B cell (primary cell): ENCODE results near the gene LYPD3. TPM values are rescaled to one million over a fixed set of nuclear protein-coding genes. Genes with fewer than 3 reads are reported as not detected.

Experiments used
- ATAC-seq: fragments of 200-7000 bp; cut with Tn5 transposase; one replicate; pipeline ENCODE4 v1.10.0; 2021; ENCODE audit warnings: low read depth, mild to moderate bottlenecking, moderate number of reproducible peaks, moderate library complexity
- CTCF ChIA-PET: fragments of 350-600 bp; sonication (Branson Sonifier 250); formaldehyde crosslinking; loops from one replicate; lab custom pipeline; 2021; ENCODE audit warnings: antibody characterized with exemption, inconsistent platforms; lab: Charles Lee
- POLR2A ChIA-PET: fragments of 350-600 bp; sonication (Branson Sonifier 250); formaldehyde crosslinking; loops from one replicate; lab custom pipeline; 2021; ENCODE audit warnings: antibody characterized with exemption; lab: Charles Lee
- DNase-seq: peaks from one replicate; pipeline ENCODE4 v3.0.0; 2013
- H2AFZ ChIP-seq: 2 replicates; pipeline ENCODE4 v1.6.1; 2012; ENCODE audit warnings: mild to moderate bottlenecking, low read depth, low read length; ENCODE audit not compliant: insufficient read depth, poor library complexity, severe bottlenecking
- H3K27ac ChIP-seq, 2 donors: 1 replicate in 1 of 2; 2 replicates in 1 of 2; pipeline ENCODE4 v1.5.1; 2012 to 2013; ENCODE audit warnings: low read length in 2 of 2, mild to moderate bottlenecking in 2 of 2, moderate library complexity in 1 of 2
- H3K27me3 ChIP-seq, 4 experiments: fragments of 200-600 bp in 1 of 4; sonication (generic) in 1 of 4; replicated peaks in 1 of 4; 1 replicate in 2 of 4; 2 replicates in 2 of 4; pipeline versions ENCODE4 v1.6.1 to v1.7.0; 2013 to 2016; ENCODE audit warnings: low read length in 3 of 4, mild to moderate bottlenecking in 2 of 4, mixed read lengths in 1 of 4, moderate library complexity in 1 of 4; ENCODE audit not compliant: insufficient read depth in 4 of 4, control insufficient read depth in 3 of 4; ENCODE audit errors: control extremely low read depth in 1 of 4
- H3K36me3 ChIP-seq, 2 experiments: replicated peaks in 1 of 2; 1 replicate in 1 of 2; 2 replicates in 1 of 2; pipeline versions ENCODE4 v1.6.1 to v1.7.1; 2013; ENCODE audit warnings: low read length in 1 of 2; ENCODE audit not compliant: insufficient read depth in 2 of 2, control insufficient read depth in 1 of 2; ENCODE audit errors: control extremely low read depth in 1 of 2, extremely low read depth in 1 of 2
- H3K4me1 ChIP-seq, 2 donors: fragments of 200-600 bp in 1 of 2; sonication (generic) in 1 of 2; 1 replicate in 1 of 2; 2 replicates in 1 of 2; pipeline versions ENCODE4 v1.5.1 to v1.6.1; 2013 to 2017; ENCODE audit warnings: low read length in 2 of 2; ENCODE audit not compliant: control insufficient read depth in 2 of 2, insufficient read depth in 2 of 2
- H3K4me2 ChIP-seq: replicated peaks from 2 replicates; pipeline ENCODE3; 2012; ENCODE audit warnings: mild to moderate bottlenecking, low read depth, low read length; ENCODE audit not compliant: poor library complexity, severe bottlenecking
- H3K4me3 ChIP-seq, 5 experiments: fragments of 200-600 bp in 1 of 5; sonication (generic) in 1 of 5; 1 replicate in 3 of 5; 2 replicates in 2 of 5; pipeline versions ENCODE4 v1.5.1 to v1.7.0; 2011 to 2016; ENCODE audit warnings: low read length in 4 of 5, mild to moderate bottlenecking in 4 of 5, low read depth in 2 of 5, control low read depth in 1 of 5, moderate library complexity in 1 of 5; ENCODE audit not compliant: insufficient read depth in 1 of 5; ENCODE audit errors: control extremely low read depth in 1 of 5, extremely low read depth in 1 of 5
- H3K79me2 ChIP-seq: fragments of 200-600 bp; sonication (generic); one replicate; pipeline ENCODE4 v1.6.0; 2016; ENCODE audit warnings: low read length; ENCODE audit not compliant: control insufficient read depth, insufficient read depth
- H3K9ac ChIP-seq: fragments of 200-600 bp; sonication (generic); 2 replicates; pipeline ENCODE4 v1.6.1; 2017; ENCODE audit warnings: mild to moderate bottlenecking, low read length, moderate library complexity
- H3K9me3 ChIP-seq, 3 donors: one replicate each; pipeline versions ENCODE4 v1.6.1 to v1.7.1; 2013; ENCODE audit warnings: low read length in 2 of 3; ENCODE audit not compliant: control insufficient read depth in 2 of 3, insufficient read depth in 1 of 3; ENCODE audit errors: control extremely low read depth in 1 of 3
- H4K20me1 ChIP-seq: 2 replicates; pipeline ENCODE4 v1.6.0; 2012; ENCODE audit warnings: mild to moderate bottlenecking, low read length; ENCODE audit not compliant: insufficient read depth, control insufficient read depth, poor library complexity, severe bottlenecking
- H3K27ac Mint-ChIP-seq: one replicate; pipeline ENCODE4 v1.8.0; 2021; ENCODE audit warnings: mixed read lengths
- H3K27me3 Mint-ChIP-seq: one replicate; pipeline ENCODE4 v1.8.0; 2021; ENCODE audit warnings: mixed read lengths
- H3K4me1 Mint-ChIP-seq: one replicate; pipeline ENCODE4 v1.8.0; 2021; ENCODE audit warnings: mixed read lengths
- H3K4me3 Mint-ChIP-seq: one replicate; pipeline ENCODE4 v1.8.0; 2021; ENCODE audit warnings: mixed read lengths
- H3K9me3 Mint-ChIP-seq: one replicate; pipeline ENCODE4 v1.8.0; 2022; ENCODE audit warnings: mixed read lengths; ENCODE audit not compliant: insufficient read depth
- CTCF ChIP-seq: fragments of 200-600 bp; IDR thresholded peaks from one replicate; pipeline ENCODE4 v1.8.0; 2022; ENCODE audit warnings: antibody characterized with exemption, mild to moderate bottlenecking
- EZH2 ChIP-seq: IDR thresholded peaks from 2 replicates; pipeline ENCODE4 v1.6.1; 2012; ENCODE audit warnings: borderline replicate concordance, low read depth, mild to moderate bottlenecking, moderate library complexity, low read length; ENCODE audit not compliant: insufficient read depth, poor library complexity, severe bottlenecking
- WGBS: methylation state at CpG from one replicate; pipeline ENCODE4 v1.1.5; 2013; ENCODE audit warnings: missing lambda C conversion rate; ENCODE audit not compliant: insufficient coverage; 5-methylcytosine and 5-hydroxymethylcytosine counted together
- intact Hi-C: fragments of 100-400 bp; cut with micrococcal nuclease; formaldehyde crosslinking; loops from one replicate; pipeline ENCODE4 v1.10.0; 2022
- polyA plus RNA-seq: library from polyadenylated mRNA; depleted of rRNA; stranded (reverse); fragments of >200 nt; gene quantifications from 2 replicates; pipeline ENCODE4 v1.2.3, GENCODE V29; 2012
- total RNA-seq, 2 donors: library from RNA; stranded (reverse); fragments of 120-200 nt in 1 of 2; gene quantifications; 1 replicate in 1 of 2; 2 replicates in 1 of 2; pipeline versions ENCODE4 v1.2.3 to v1.2.4, GENCODE V29; 2013 to 2022

LYPD3 gene
- total and polyA plus RNA-seq, 2 donors (not counting 1 experiment from before 2014, with no cell fraction given): 0.27 to 2.2 TPM

DNA sequence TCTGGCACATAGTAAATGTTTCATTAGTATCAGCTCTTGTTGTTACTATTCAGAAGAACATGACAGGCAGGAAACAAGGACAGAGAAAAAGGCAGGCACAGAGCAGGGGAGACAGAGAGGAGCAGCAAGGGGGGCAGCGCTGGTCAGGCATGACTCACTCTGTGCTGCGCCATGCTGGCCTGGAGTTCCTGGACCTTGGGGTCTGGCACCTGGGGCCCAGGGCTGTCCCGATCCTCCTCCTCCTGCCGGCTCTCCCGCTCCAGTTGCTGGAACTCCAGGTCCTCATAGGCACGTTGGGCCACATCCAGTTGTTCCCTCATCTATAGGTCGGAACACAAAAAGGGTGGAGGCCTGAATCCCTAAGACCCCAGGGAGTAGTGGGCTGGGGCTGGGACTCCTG lies 31.6 kb upstream of the LYPD3 start:
- intact Hi-C loops: no loop called here
- CTCF ChIA-PET: interaction anchor here (1.7 kb wide), 1 partner anchor 50 kb away, joined by 5 read pairs; no protein-coding TSS in a partner anchor
- Histone ChIP-seq H3K27ac (no peak overlapping the region), H3K9ac (no peak overlapping the region), H3K4me1 (no peaks in the 10 kb centered on the region), H3K9me3 (no peaks in the 10 kb centered on the region), H3K36me3 (peaks cover 0 to 20% of the 10 kb centered on the region in 2 experiments), H3K4me2 (no peak overlapping the region), H4K20me1 (no peaks in the 10 kb centered on the region), H3K27me3 (no peaks in the 10 kb centered on the region), H3K79me2 (no peaks in the 10 kb centered on the region), H3K4me3 (no peak overlapping the region), H2AFZ (no peak overlapping the region)
- no peak overlapping the region for H3K4me3 Mint-ChIP-seq
- TF ChIP-seq EZH2 (no peak), CTCF (no peak)
- no peaks in the 10 kb centered on the region for H3K9me3 Mint-ChIP-seq
- WGBS: 97% methylated on average over 7 of the region's 7 CpGs
- H3K4me1 Mint-ChIP-seq: peaks cover 3% of the 10 kb centered on the region
- no peaks in the 10 kb centered on the region for H3K27me3 Mint-ChIP-seq
- DNase-seq: no peak
- H3K27ac Mint-ChIP-seq: no peak overlapping the region
- POLR2A ChIA-PET: no interaction called here
- no peak for ATAC-seq

DNA sequence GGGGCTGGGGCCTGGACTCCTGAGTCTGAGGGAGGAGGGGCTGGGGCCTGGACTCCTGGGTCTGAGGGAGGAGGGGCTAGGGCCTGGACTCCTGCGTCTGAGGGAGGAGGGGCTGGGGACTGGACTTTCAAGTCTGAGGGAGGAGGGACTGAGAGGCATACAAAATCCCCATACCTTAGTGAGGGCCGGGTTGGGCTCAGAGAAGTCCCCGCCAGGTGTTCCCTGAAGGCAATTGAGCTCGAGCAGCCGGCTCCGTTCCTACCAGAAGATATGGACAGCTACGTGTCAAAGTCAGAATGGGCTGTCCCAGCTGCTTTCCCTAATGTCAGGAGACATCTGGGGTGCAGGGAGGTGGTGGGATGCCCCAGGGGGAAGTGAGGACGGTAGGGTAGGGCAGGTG lies 29.7 kb upstream of the LYPD3 start:
- H3K36me3 ChIP-seq: peaks cover 0 to 18% of the 10 kb centered on the region in 2 experiments
- DNase-seq: no peak
- Mint-ChIP-seq H3K27ac (no peak overlapping the region), H3K27me3 (no peaks in the 10 kb centered on the region), H3K4me3 (no peak overlapping the region), H3K9me3 (no peaks in the 10 kb centered on the region), H3K4me1 (peaks cover under 1% of the 10 kb centered on the region)
- no peak overlapping the region for H3K27ac ChIP-seq
- no peak overlapping the region for H3K9ac ChIP-seq
- H3K4me1 ChIP-seq: no peaks in the 10 kb centered on the region
- no peak overlapping the region for H2AFZ ChIP-seq
- 93% methylated on average over 5 of the region's 8 CpGs for WGBS
- no peaks in the 10 kb centered on the region for H4K20me1 ChIP-seq
- H3K79me2 ChIP-seq: no peaks in the 10 kb centered on the region
- no peak for ATAC-seq
- TF ChIP-seq EZH2: no peak
- POLR2A ChIA-PET: no interaction called here
- CTCF ChIA-PET: interaction anchor here (0.5 to 2.1 kb wide), 2 partner anchors 23 to 48 kb away, joined by 4 to 6 read pairs; no protein-coding TSS in a partner anchor
- H3K4me3 ChIP-seq: no peak overlapping the region
- no peaks in the 10 kb centered on the region for H3K9me3 ChIP-seq
- intact Hi-C loops: no loop called here
- H3K27me3 ChIP-seq: no peaks in the 10 kb centered on the region
- no peak overlapping the region for H3K4me2 ChIP-seq
